ENCODE data around the gene FBLN2. TPM values are rescaled to one million over a fixed set of nuclear protein-coding genes. Genes with fewer than 3 reads are reported as not detected.

Gene FBLN2
- polyA plus RNA-seq, 1 experiment, result 15.5 TPM

DNA sequence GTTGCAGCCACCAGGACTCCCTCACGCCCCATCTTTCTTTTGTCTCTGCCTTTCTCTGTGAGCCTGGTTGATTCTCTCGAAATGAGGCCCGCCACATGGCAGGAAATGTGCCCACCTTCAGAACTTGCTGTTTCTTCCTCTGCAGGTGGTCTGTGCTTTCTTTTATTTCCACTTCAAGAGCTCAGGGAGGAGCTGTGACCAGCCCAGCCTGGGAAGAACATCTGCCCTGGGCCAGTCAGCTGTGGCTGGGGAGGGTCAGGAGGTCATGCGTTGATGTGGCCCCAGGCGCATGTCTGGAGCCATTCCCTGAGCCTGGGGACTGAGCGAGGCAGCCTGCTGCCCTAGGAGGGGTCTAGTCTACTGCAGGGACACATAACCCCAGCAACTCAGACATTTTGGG is 8.0 kb downstream of the FBLN2 start:
- POLR2A ChIA-PET, result no interaction called here
- TF ChIP-seq, protein P1, sequence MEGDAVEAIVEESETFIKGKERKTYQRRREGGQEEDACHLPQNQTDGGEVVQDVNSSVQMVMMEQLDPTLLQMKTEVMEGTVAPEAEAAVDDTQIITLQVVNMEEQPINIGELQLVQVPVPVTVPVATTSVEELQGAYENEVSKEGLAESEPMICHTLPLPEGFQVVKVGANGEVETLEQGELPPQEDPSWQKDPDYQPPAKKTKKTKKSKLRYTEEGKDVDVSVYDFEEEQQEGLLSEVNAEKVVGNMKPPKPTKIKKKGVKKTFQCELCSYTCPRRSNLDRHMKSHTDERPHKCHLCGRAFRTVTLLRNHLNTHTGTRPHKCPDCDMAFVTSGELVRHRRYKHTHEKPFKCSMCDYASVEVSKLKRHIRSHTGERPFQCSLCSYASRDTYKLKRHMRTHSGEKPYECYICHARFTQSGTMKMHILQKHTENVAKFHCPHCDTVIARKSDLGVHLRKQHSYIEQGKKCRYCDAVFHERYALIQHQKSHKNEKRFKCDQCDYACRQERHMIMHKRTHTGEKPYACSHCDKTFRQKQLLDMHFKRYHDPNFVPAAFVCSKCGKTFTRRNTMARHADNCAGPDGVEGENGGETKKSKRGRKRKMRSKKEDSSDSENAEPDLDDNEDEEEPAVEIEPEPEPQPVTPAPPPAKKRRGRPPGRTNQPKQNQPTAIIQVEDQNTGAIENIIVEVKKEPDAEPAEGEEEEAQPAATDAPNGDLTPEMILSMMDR (IDR thresholded peaks at IDR 0.05; ENCODE audit: low read depth, low read length), result no peak
- no peak for DNase-seq (ENCODE audit: low read depth, low spot score)
- H3K27me3 ChIP-seq (ENCODE audit: control insufficient read depth, insufficient read depth, low read length), result peaks cover 7% of the 10 kb centered on the region
- no peak overlapping the region for H3K27ac ChIP-seq (ENCODE audit: low read depth, low read length)
- CTCF ChIA-PET, result no interaction called here
- H3K4me3 ChIP-seq (ENCODE audit: low read depth, low read length), result no peak overlapping the region
- H3K9me3 ChIP-seq (ENCODE audit: control insufficient read depth, insufficient read depth, low read length), result no peaks in the 10 kb centered on the region

DNA sequence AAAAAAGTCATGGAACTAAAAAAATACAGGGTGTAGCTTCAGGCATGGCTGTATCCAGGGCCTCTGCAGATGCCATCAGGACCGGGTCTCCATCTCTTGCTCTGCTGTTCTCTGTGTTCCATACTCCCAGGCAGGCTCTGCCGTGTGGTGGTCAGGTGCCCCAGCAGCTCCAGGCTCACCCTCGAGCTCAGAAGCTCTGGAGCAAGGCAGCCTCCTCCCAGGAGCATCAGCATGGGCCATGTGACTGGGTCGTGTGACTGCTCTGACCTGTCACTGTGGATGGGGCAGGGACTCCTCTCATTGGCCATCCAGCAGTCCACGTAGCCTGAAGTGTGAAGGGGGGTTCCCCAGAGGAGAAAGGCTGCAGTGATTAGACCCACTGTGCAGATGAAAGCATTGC is 8.5 kb downstream of the FBLN2 start:
- no peak for DNase-seq (ENCODE audit: low read depth, low spot score)
- POLR2A ChIA-PET, result no interaction called here
- no peaks in the 10 kb centered on the region for H3K9me3 ChIP-seq (ENCODE audit: control insufficient read depth, insufficient read depth, low read length)
- H3K4me3 ChIP-seq (ENCODE audit: low read depth, low read length), result no peak overlapping the region
- peaks cover 7% of the 10 kb centered on the region for H3K27me3 ChIP-seq (ENCODE audit: control insufficient read depth, insufficient read depth, low read length)
- CTCF ChIA-PET, result no interaction called here
- TF ChIP-seq, protein P1 (IDR thresholded peaks at IDR 0.05; ENCODE audit: low read depth, low read length), result no peak
- H3K27ac ChIP-seq (ENCODE audit: low read depth, low read length), result no peak overlapping the region

DNA sequence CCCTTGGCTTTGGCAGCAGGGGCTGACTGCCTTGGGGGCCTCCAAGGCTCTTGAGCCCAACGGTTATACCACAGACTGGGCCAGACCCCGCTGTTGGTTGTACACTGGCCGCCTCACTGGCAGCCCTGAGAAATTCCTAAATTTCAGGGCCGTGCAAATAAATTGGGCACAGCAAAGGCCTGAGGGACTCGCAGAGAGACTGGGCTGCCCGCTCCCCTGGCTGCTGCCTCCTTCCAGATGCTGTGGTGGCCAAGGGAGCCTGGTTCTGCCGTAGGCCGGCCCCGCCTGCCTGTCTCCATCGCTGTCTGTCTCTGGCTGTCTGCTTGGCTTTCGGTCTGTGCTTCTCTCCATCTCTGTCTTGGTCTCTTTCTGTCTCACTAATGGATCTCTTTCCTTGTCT is 9.0 kb downstream of the FBLN2 start:
- DNase-seq (ENCODE audit: low read depth, low spot score), result no peak
- TF ChIP-seq, protein P1 (IDR thresholded peaks at IDR 0.05; ENCODE audit: low read depth, low read length), result no peak
- CTCF ChIA-PET, result no interaction called here

DNA sequence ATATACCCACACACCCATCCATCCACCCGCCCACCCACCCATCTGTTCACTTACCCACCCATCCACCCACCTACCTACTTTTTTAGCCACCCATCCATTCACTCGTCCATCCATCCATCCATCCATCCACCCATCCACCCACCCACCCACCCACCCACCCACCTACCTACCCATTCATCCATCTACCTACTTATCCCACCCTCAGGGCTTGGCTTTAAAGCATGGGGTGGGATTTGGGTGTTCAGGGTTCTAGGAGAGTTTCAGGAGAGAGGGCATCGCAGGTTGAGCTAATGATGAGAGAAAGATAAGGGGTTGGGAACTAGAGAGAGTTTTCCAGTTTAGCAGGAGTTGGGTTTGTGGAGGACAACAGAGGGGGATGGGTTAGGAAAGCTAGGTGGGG is 9.7 kb downstream of the FBLN2 start:
- no peak for DNase-seq (ENCODE audit: low read depth, low spot score)
- no peak overlapping the region for H3K4me3 ChIP-seq (ENCODE audit: low read depth, low read length)
- H3K27ac ChIP-seq (ENCODE audit: low read depth, low read length), result no peak overlapping the region
- H3K27me3 ChIP-seq (ENCODE audit: control insufficient read depth, insufficient read depth, low read length), result peaks cover 7% of the 10 kb centered on the region
- no peaks in the 10 kb centered on the region for H3K9me3 ChIP-seq (ENCODE audit: control insufficient read depth, insufficient read depth, low read length)
- TF ChIP-seq, protein P1 (IDR thresholded peaks at IDR 0.05; ENCODE audit: low read depth, low read length), result no peak
- ChIA-PET POLR2A (no interaction called here), CTCF (no interaction called here)

More for the DNA sequence above, 9.0 kb downstream of the FBLN2 start:
- Histone ChIP-seq H3K9me3 (ENCODE audit: control insufficient read depth, insufficient read depth, low read length) (no peaks in the 10 kb centered on the region), H3K4me3 (ENCODE audit: low read depth, low read length) (no peak overlapping the region), H3K27ac (ENCODE audit: low read depth, low read length) (no peak overlapping the region), H3K27me3 (ENCODE audit: control insufficient read depth, insufficient read depth, low read length) (peaks cover 7% of the 10 kb centered on the region)
- POLR2A ChIA-PET, result no interaction called here

DNA sequence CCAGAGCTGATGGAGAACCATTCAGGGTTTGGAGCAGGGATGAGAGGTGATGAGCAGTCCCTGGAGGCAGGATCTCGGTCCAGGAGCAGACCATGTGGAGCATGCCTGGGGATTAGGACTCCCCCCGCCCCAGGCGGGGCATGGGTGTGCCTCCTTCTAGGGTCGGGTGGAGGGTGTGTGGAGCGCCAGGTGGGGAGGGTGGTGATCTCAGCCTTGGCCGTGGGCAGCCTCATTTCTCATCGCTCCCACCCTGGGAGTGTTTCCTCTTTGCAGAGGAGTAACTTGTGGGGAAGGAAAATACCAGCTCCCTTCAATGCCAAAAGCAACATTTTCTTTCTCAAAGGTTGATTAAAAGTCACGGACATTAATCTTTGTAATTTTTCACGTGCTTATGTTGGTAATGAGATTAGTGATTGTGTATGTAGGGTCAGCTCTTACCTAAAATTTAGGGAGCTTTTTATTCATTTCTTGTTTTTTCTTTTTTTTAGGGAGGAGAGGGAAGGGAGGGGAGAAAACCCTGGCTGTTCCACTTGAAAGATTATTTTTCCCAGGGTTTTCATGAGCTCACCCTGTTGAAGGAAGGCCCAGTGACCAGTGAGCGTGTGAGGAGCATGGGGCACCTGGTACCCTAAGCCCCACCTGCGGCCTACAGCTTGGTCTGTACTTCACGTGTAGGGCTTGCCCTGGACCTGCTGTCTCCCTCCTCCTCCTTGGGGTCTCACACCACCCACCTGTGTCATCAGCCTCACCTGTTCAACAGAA is 11.0 kb downstream of the FBLN2 start:
- peaks cover 7% of the 10 kb centered on the region for H3K27me3 ChIP-seq (ENCODE audit: control insufficient read depth, insufficient read depth, low read length)
- TF ChIP-seq, protein P1 (IDR thresholded peaks at IDR 0.05; ENCODE audit: low read depth, low read length), result no peak
- H3K4me3 ChIP-seq (ENCODE audit: low read depth, low read length), result no peak overlapping the region
- DNase-seq (ENCODE audit: low read depth, low spot score), result no peak
- no peak overlapping the region for H3K27ac ChIP-seq (ENCODE audit: low read depth, low read length)
- H3K9me3 ChIP-seq (ENCODE audit: control insufficient read depth, insufficient read depth, low read length), result no peaks in the 10 kb centered on the region
- POLR2A ChIA-PET, result no interaction called here
- CTCF ChIA-PET, result interaction anchor here (1.8 kb wide), 1 partner anchor 88 kb away, joined by 3 read pairs; no protein-coding TSS in a partner anchor

Data from AG04450 (cell line).